Esophagus muscularis mucosa (tissue), 4 donors: ENCODE data around the gene NSRP1.

ENCODE experiments used
- CTCF ChIP-seq, 3 experiments: fragments of 200-600 bp in 2 of 3; fragments of 450-650 bp in 1 of 3; sonication (generic) in 2 of 3; IDR thresholded peaks; one replicate each; pipeline ENCODE4 v1.5.1; 2017 to 2019; ENCODE audit warnings: antibody characterized with exemption in 3 of 3, mild to moderate bottlenecking in 2 of 3, moderate library complexity in 1 of 3
- EP300 ChIP-seq: sonication (generic); formaldehyde crosslinking; IDR thresholded peaks from one replicate; pipeline ENCODE4 v1.6.1; 2017; ENCODE audit warnings: antibody characterized with exemption
- POLR2A ChIP-seq: fragments of 450-650 bp; IDR thresholded peaks from one replicate; pipeline ENCODE4 v1.6.1; 2017; ENCODE audit warnings: antibody characterized with exemption, moderate library complexity, mild to moderate bottlenecking, low read depth
- POLR2AphosphoS5 ChIP-seq, 2 donors: sonication (generic); formaldehyde crosslinking; IDR thresholded peaks; one replicate each; pipeline ENCODE4 v1.6.1; 2017; ENCODE audit warnings: antibody characterized with exemption in 2 of 2

GRCh38 chr17:30228011-30228410 is 111.4 kb downstream of the NSRP1 start:
- TF ChIP-seq CTCF (IDR thresholded peaks at IDR 0.05) (no peak), EP300 (no peak), POLR2A (no peak), POLR2AphosphoS5 (IDR thresholded peaks at IDR 0.05) (no peak)
